Suprapubic skin (tissue), 3 donors: Measurements from ENCODE around the gene SORCS3.

Experiments
- EP300 ChIP-seq: sonication (generic); formaldehyde crosslinking; IDR thresholded peaks from one replicate; pipeline ENCODE4 v1.6.1; 2017; ENCODE audit warnings: antibody characterized with exemption
- POLR2A ChIP-seq, 2 donors: fragments of 450-650 bp; IDR thresholded peaks; one replicate each; pipeline ENCODE4 v1.6.1; 2017; ENCODE audit warnings: antibody characterized with exemption in 2 of 2, mild to moderate bottlenecking in 2 of 2, moderate library complexity in 2 of 2
- TF ChIP-seq, protein P1 (sequence below), 2 donors: fragments of 200-600 bp in 1 of 2; fragments of 450-650 bp in 1 of 2; sonication (generic) in 1 of 2; IDR thresholded peaks; one replicate each; pipeline ENCODE4 v1.5.1; 2016 to 2019; ENCODE audit warnings: antibody characterized with exemption in 2 of 2, mild to moderate bottlenecking in 1 of 2, moderate library complexity in 1 of 2

DNA sequence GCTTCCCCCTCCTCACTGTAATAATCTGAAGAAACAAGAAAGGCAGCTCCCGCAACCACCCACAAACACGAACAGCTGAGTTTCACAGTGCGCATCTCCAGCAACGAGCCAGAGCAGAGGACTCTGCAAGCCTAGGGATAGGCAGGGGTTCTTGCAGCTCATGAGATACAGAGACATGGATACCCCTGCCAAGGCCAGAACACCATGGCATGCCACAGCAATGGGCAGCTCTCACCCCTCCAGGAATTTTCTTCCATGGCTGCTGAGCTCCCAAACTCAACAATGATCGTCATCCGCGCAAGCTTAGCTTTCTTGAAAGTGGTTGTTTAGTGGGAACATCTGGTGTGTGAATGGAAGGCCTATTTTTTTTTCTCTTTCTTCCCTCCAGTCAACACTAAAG lies 637.3 kb downstream of the SORCS3 start:
- TF ChIP-seq EP300, result no peak
- TF ChIP-seq, protein P1, sequence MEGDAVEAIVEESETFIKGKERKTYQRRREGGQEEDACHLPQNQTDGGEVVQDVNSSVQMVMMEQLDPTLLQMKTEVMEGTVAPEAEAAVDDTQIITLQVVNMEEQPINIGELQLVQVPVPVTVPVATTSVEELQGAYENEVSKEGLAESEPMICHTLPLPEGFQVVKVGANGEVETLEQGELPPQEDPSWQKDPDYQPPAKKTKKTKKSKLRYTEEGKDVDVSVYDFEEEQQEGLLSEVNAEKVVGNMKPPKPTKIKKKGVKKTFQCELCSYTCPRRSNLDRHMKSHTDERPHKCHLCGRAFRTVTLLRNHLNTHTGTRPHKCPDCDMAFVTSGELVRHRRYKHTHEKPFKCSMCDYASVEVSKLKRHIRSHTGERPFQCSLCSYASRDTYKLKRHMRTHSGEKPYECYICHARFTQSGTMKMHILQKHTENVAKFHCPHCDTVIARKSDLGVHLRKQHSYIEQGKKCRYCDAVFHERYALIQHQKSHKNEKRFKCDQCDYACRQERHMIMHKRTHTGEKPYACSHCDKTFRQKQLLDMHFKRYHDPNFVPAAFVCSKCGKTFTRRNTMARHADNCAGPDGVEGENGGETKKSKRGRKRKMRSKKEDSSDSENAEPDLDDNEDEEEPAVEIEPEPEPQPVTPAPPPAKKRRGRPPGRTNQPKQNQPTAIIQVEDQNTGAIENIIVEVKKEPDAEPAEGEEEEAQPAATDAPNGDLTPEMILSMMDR (IDR thresholded peaks at IDR 0.05), result no peak
- no peak for TF ChIP-seq POLR2A (IDR thresholded peaks at IDR 0.05)
